ENCODE results near the gene TNS1.

The TNS1 gene

GRCh38 chr2:217853301-217853881, 149.4 kb downstream of the TNS1 start:
- no peak for DNase-seq (ENCODE audit: extremely low spot score)
- ChIA-PET POLR2A (no interaction called here), CTCF (no interaction called here)
- no peak for TF ChIP-seq SP1 (IDR thresholded peaks at IDR 0.05)
- TF ChIP-seq HDGF (IDR thresholded peaks at IDR 0.05; ENCODE audit: borderline replicate concordance), result no peak
- TF ChIP-seq ARNT (IDR thresholded peaks at IDR 0.05), result no peak
- TF ChIP-seq LEF1 (IDR thresholded peaks at IDR 0.05; ENCODE audit: borderline replicate concordance), result no peak
- no peak for TF ChIP-seq L3MBTL2 (conservative IDR thresholded peaks at IDR 0.05)
- TF ChIP-seq PKNOX1 (IDR thresholded peaks at IDR 0.05), result no peak
- no peak for TF ChIP-seq SUZ12 (IDR thresholded peaks at IDR 0.05)
- no peak for TF ChIP-seq TARDBP (IDR thresholded peaks at IDR 0.05)
- no peak for TF ChIP-seq ZNF384 (IDR thresholded peaks at IDR 0.05)
- TF ChIP-seq ELF4 (IDR thresholded peaks at IDR 0.05), result no peak
- no peak for TF ChIP-seq FOXA1 (IDR thresholded peaks at IDR 0.05)
- TF ChIP-seq FOXM1 (IDR thresholded peaks at IDR 0.05; ENCODE audit: borderline replicate concordance), result no peak
- TF ChIP-seq FOXK2 (IDR thresholded peaks at IDR 0.05), result no peak
- TF ChIP-seq NFRKB (IDR thresholded peaks at IDR 0.05), result no peak

- TF ChIP-seq PKNOX1 (IDR thresholded peaks at IDR 0.05), result no peak
- no peak for DNase-seq (ENCODE audit: extremely low spot score)
- CTCF ChIA-PET, result no interaction called here
- POLR2A ChIA-PET, result no interaction called here
Measured at GRCh38 chr2:217852555-217853211, 150.1 kb downstream of the TNS1 start.

DNA sequence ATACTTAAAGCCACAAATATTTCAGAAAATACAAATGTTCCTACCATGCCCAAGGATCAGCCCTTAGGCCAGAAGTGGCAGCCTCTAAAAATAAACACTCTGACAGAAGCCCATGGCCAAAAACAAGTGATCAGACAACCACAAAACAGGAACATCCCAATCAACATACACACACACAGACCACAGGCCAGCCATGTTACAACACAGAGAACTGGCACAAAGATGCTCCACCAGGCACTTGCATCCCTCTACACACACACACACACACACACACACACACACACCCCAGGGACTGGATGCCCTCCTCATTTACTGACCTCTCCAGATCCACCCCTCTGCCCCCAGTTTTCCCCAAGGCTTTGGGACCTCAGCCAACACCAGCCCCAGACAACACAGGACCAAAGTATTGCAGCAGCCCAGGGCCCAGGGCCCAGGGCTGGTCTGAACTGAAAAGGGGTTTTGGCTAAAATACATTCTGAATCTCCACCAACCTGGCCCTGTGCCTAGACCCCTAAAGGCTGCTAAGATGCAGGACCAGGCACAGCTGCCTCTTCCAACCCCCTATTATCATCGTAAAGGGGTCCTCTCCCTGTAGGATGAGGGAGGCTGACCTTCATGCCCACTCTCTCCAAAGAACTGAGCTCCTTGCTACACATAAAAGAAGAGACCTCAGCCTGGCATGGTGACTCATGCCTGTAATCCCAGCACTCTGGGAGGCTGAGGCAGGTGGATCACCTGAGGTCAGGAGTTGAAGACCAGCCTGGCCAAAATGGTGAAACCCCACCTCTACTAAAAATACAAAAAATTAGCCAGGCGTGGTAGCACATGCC, 151.4 kb downstream of the TNS1 start:
- DNase-seq (ENCODE audit: extremely low spot score), result no peak
- ChIA-PET POLR2A (no interaction called here), CTCF (no interaction called here)
- no peak for TF ChIP-seq FOXA1 (IDR thresholded peaks at IDR 0.05)
- TF ChIP-seq FOXK2 (IDR thresholded peaks at IDR 0.05), result no peak
- no peak for TF ChIP-seq CTBP1 (IDR thresholded peaks at IDR 0.05; ENCODE audit: borderline replicate concordance)
- TF ChIP-seq ARNT (IDR thresholded peaks at IDR 0.05), result no peak
- TF ChIP-seq NFRKB (IDR thresholded peaks at IDR 0.05), result no peak
- no peak for TF ChIP-seq ELF4 (IDR thresholded peaks at IDR 0.05)
- TF ChIP-seq SUZ12 (IDR thresholded peaks at IDR 0.05), result no peak

DNA sequence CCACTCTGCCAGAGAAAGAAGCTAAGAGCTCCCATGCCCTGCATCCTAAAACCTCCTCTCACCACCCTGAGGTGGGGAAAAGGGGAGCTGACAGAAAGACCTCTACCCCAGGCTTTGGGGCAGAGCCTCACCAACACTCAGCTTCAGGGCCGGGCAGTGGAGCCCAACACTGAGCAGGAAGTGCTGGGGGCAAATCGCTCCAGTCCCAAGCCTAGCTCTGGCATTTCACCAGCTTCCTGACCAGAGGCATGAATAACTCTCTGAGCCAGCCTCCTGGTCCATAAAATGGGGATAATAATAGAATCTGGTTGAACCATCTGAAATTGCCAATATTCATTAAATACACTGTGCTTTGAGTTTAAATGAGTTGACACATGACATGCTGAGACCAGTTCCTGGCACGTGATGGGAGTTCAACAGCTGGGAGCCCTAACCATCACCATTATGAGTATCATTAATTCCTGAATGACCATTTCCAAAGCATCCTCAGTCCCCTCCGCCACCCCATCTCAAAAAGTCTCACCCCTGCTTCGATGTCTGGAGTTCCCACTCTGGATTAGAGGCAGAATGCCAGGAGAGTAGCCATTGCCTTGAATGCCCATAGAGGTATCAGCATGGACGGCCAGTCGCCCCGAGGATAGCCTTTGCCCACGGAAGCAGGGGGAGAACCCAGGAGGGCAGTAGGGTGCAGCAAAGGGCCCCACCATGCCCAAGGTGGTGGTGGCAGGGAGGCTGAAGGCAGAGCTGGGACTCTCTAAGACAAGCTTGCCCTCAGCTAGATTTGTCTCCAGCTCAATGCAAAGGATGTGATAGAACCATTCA, 153.4 kb downstream of the TNS1 start:
- ChIA-PET CTCF (no interaction called here), POLR2A (interaction anchor here (1.0 kb wide), 1 partner anchor 20 kb away, joined by 3 read pairs; no protein-coding TSS in a partner anchor)
- TF ChIP-seq ARNT (IDR thresholded peaks at IDR 0.05) (no peak), TARDBP (IDR thresholded peaks at IDR 0.05) (no peak), FOXM1 (IDR thresholded peaks at IDR 0.05; ENCODE audit: borderline replicate concordance) (no peak), BHLHE40 (IDR thresholded peaks at IDR 0.05; ENCODE audit: borderline replicate concordance) (no peak), SUZ12 (IDR thresholded peaks at IDR 0.05) (no peak), CTBP1 (IDR thresholded peaks at IDR 0.05; ENCODE audit: borderline replicate concordance) (no peak), ELF4 (IDR thresholded peaks at IDR 0.05) (no peak), L3MBTL2 (conservative IDR thresholded peaks at IDR 0.05) (no peak), LEF1 (IDR thresholded peaks at IDR 0.05; ENCODE audit: borderline replicate concordance) (no peak), NFRKB (IDR thresholded peaks at IDR 0.05) (no peak), HDGF (IDR thresholded peaks at IDR 0.05; ENCODE audit: borderline replicate concordance) (no peak), FOXA1 (IDR thresholded peaks at IDR 0.05) (no peak)
- DNase-seq (ENCODE audit: extremely low spot score), result no peak

DNA sequence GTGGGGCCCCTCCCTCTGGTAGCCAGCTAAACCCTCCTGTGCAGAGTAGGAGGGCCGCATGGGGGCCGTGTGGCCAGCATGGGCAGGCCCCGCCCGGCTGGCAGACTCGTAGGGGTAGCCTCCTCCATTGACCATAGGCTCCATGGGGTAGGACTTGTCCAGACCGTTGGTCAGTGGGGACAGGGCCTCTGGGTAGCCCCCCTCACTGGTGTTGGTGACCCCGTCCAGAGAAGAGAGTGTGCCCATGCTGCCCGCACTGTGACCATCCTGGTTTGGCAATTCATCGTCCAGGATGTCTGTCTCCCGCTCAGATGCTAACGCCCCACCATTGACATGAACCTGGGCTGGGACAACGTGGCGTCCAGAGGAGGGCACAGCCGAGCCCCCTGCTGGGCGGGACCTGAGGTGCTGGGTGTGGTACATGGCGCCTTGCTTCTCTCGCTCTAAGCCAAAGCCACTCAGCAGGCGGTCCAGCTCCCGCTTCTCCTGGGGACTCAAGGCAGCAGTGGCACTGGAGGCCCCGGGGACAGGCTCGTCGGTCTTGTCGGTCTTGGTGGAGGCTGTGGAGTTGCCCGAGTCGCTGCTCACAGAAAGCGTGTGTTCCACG, 154.3 kb downstream of the TNS1 start:
- TF ChIP-seq CTBP1 (IDR thresholded peaks at IDR 0.05; ENCODE audit: borderline replicate concordance), result no peak
- TF ChIP-seq LEF1 (IDR thresholded peaks at IDR 0.05; ENCODE audit: borderline replicate concordance), result no peak
- ChIA-PET POLR2A (no interaction called here), CTCF (no interaction called here)
- DNase-seq (ENCODE audit: extremely low spot score), result no peak

DNA sequence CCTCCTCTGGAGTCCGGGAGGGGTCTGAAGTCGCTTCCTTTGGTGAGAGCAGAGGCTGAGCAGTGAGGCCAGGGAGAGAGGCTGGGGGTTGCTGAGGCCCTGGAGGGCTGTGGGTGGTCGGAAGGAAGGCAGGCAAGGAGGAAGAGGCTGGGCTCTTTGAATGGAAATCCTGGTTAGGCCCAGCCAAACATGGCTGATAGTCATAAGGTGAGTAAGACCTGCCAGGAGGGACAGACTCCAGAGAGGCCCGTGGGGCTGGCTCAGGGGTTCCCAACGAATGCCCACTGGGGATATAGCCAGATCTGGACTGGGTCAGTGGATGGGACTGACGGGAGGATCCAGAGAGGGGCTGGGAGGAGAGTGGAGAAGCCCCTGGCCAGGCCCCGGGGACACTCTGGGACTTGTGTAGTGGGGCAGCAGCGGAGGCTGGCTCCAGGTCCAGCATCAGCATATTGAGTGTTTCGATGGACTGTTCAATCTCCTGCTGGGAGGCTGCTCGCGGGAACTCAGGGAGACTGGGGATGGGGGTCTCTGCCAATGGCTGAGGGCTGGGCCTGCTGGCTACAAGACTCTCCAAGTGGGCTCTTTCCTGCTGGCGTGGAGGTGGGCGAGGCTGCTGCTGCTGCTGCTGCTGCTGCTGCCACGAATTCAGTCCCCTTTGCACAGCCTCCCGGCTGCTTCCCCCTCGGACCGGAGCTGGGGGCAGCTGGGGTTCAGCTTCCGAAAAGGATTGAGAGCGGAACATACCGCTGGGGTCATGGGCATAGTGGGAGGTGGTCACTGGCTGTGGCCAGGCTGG, 155.0 kb downstream of the TNS1 start:
- TF ChIP-seq ZNF384 (IDR thresholded peaks at IDR 0.05) (no peak), SP1 (IDR thresholded peaks at IDR 0.05) (no peak), PKNOX1 (IDR thresholded peaks at IDR 0.05) (no peak), L3MBTL2 (conservative IDR thresholded peaks at IDR 0.05) (no peak), FOXM1 (IDR thresholded peaks at IDR 0.05; ENCODE audit: borderline replicate concordance) (no peak), SUZ12 (IDR thresholded peaks at IDR 0.05) (no peak), BHLHE40 (IDR thresholded peaks at IDR 0.05; ENCODE audit: borderline replicate concordance) (no peak), ARNT (IDR thresholded peaks at IDR 0.05) (no peak), LEF1 (IDR thresholded peaks at IDR 0.05; ENCODE audit: borderline replicate concordance) (no peak), TARDBP (IDR thresholded peaks at IDR 0.05) (no peak), FOXK2 (IDR thresholded peaks at IDR 0.05) (no peak)
- DNase-seq (ENCODE audit: extremely low spot score), result no peak
- ChIA-PET POLR2A (no interaction called here), CTCF (no interaction called here)

Measured in HEK293T (cell line).